GM23338 (cell line): ENCODE measurements around the gene SYT7. TPM values are rescaled to one million over a fixed set of nuclear protein-coding genes. Genes with fewer than 3 reads are reported as not detected.

ENCODE experiments used
- ATAC-seq: fragments of 200-7000 bp; cut with Tn5 transposase; 3 replicates; pipeline ENCODE4 v1.9.1; 2020
- DNase-seq: peaks from one replicate; pipeline ENCODE4 v3.0.0-alpha.2; 2015; ENCODE audit warnings: low spot score
- H2AFZ ChIP-seq: fragments of 200-600 bp; sonication (generic); 2 replicates; pipeline ENCODE4 v1.8.0; 2016; ENCODE audit warnings: antibody characterized with exemption, mild to moderate bottlenecking, moderate library complexity
- H3F3A ChIP-seq: fragments of 200-600 bp; sonication (generic); replicated peaks from 2 replicates; pipeline ENCODE4 v1.8.0; 2017; ENCODE audit warnings: antibody characterized with exemption, mixed run types, low read depth
- H3K27ac ChIP-seq: fragments of 200-600 bp; sonication (generic); 2 replicates; pipeline ENCODE4 v1.6.1; 2016; ENCODE audit warnings: low read depth
- H3K27me3 ChIP-seq: fragments of 200-600 bp; sonication (generic); 2 replicates; pipeline ENCODE4 v1.8.0; 2016; ENCODE audit warnings: mild to moderate bottlenecking, mixed run types, moderate library complexity; ENCODE audit not compliant: insufficient read depth
- H3K36me3 ChIP-seq: fragments of 200-600 bp; sonication (generic); 2 replicates; pipeline ENCODE4 v1.8.0; 2016; ENCODE audit warnings: mild to moderate bottlenecking; ENCODE audit not compliant: insufficient read depth
- H3K4me1 ChIP-seq: fragments of 200-600 bp; sonication (generic); 2 replicates; pipeline ENCODE4 v1.8.0; 2016; ENCODE audit warnings: mild to moderate bottlenecking, moderate library complexity; ENCODE audit not compliant: insufficient read depth
- H3K4me2 ChIP-seq: fragments of 200-600 bp; sonication (generic); 2 replicates; pipeline ENCODE4 v1.7.1; 2017; ENCODE audit warnings: mixed run types
- H3K4me3 ChIP-seq: fragments of 200-600 bp; sonication (generic); 2 replicates; pipeline ENCODE4 v1.6.1; 2016; ENCODE audit warnings: mixed run types
- H3K79me2 ChIP-seq: fragments of 200-600 bp; sonication (generic); replicated peaks from 2 replicates; pipeline ENCODE4 v1.8.0; 2017; ENCODE audit warnings: mild to moderate bottlenecking; ENCODE audit not compliant: insufficient read depth
- H3K9me2 ChIP-seq: fragments of 200-600 bp; sonication (generic); 2 replicates; pipeline ENCODE4 v1.8.0; 2017; ENCODE audit not compliant: insufficient read depth
- H4K20me1 ChIP-seq: fragments of 200-600 bp; sonication (generic); replicated peaks from 2 replicates; pipeline ENCODE4 v1.8.0; 2017; ENCODE audit warnings: mild to moderate bottlenecking; ENCODE audit not compliant: insufficient read depth
- H3K27ac Mint-ChIP-seq: 2 replicates; pipeline ENCODE4 v1.8.0; 2020; ENCODE audit warnings: inconsistent platforms, mild to moderate bottlenecking, moderate library complexity, mixed read lengths
- H3K27me3 Mint-ChIP-seq: 3 replicates; pipeline ENCODE4 v1.8.0; 2022; ENCODE audit warnings: low read depth, mild to moderate bottlenecking, moderate library complexity, mixed read lengths, inconsistent platforms; ENCODE audit not compliant: insufficient read depth, poor library complexity
- H3K36me3 Mint-ChIP-seq: 3 replicates; pipeline ENCODE4 v1.8.0; 2021; ENCODE audit warnings: low read depth, mild to moderate bottlenecking, inconsistent platforms, moderate library complexity, mixed read lengths
- H3K4me1 Mint-ChIP-seq: 3 replicates; pipeline ENCODE4 v1.8.0; 2020; ENCODE audit warnings: mild to moderate bottlenecking, inconsistent platforms, mixed read lengths
- H3K4me3 Mint-ChIP-seq: 3 replicates; pipeline ENCODE4 v1.8.0; 2021; ENCODE audit warnings: moderate library complexity, mild to moderate bottlenecking, inconsistent platforms, mixed read lengths
- H3K9me3 Mint-ChIP-seq: 3 replicates; pipeline ENCODE4 v1.8.0; 2020; ENCODE audit warnings: moderate library complexity, mild to moderate bottlenecking, inconsistent platforms, mixed read lengths
- EZH2 ChIP-seq: fragments of 200-600 bp; sonication (generic); IDR thresholded peaks from one replicate; pipeline ENCODE4 v1.8.0; 2017; ENCODE audit warnings: antibody characterized with exemption, mild to moderate bottlenecking, low read depth; ENCODE audit not compliant: unreplicated experiment
- EZH2phosphoT487 ChIP-seq: fragments of 200-600 bp; sonication (generic); IDR thresholded peaks from one replicate; pipeline ENCODE4 v1.8.1; 2018; ENCODE audit warnings: antibody characterized with exemption; ENCODE audit not compliant: unreplicated experiment
- JUNB ChIP-seq: IDR thresholded peaks from one replicate; pipeline ENCODE4 v1.6.1; 2016; ENCODE audit warnings: antibody characterized with exemption; ENCODE audit not compliant: unreplicated experiment
- POLR2AphosphoS5 ChIP-seq: IDR thresholded peaks from 2 replicates; pipeline ENCODE4 v1.6.1; 2016; ENCODE audit warnings: antibody characterized with exemption, low read depth
- REST ChIP-seq: IDR thresholded peaks from one replicate; pipeline ENCODE4 v1.6.1; 2018; ENCODE audit warnings: antibody characterized with exemption; ENCODE audit not compliant: unreplicated experiment
- STAT1 ChIP-seq: IDR thresholded peaks from one replicate; pipeline ENCODE4 v1.6.1; 2016; ENCODE audit warnings: antibody characterized with exemption; ENCODE audit not compliant: unreplicated experiment
- ZNF114 ChIP-seq: fragments of 250-450 bp; sonication (Bioruptor Pico); IDR thresholded peaks from 2 replicates; pipeline ENCODE4 v1.5.0; 2020; ENCODE audit warnings: mild to moderate bottlenecking, moderate library complexity
- ZNF331 ChIP-seq: fragments of 250-450 bp; sonication (Bioruptor Pico); IDR thresholded peaks from 2 replicates; pipeline ENCODE4 v1.5.0; 2020; ENCODE audit warnings: low read depth, mild to moderate bottlenecking, moderate library complexity
- polyA plus RNA-seq: library from polyadenylated mRNA; unstranded; fragments of >200 nt; fragmentation: Nextera tagmentation; extraction: Ambion mirVana; gene quantifications from 2 replicates; pipeline ENCODE4 v1.2.1, GENCODE V29; 2016
- total RNA-seq: library from RNA; depleted of rRNA; stranded (reverse); fragments of >200 nt; shearing (Covaris generic); gene quantifications from 2 replicates; pipeline ENCODE4 v1.2.3, GENCODE V29; 2014
- TF ChIP-seq, protein P1 (sequence below): IDR thresholded peaks from 2 replicates; pipeline ENCODE4 v1.6.1; 2016; ENCODE audit warnings: antibody characterized with exemption
- TF ChIP-seq, protein P2 (sequence below), 2 experiments: fragments of 200-600 bp in 1 of 2; sonication (generic) in 1 of 2; conservative IDR thresholded peaks; 2 replicates each; pipeline versions ENCODE4 v1.5.1 to v1.6.1; 2016 to 2017; ENCODE audit warnings: antibody characterized with exemption in 2 of 2, low read depth in 2 of 2, mild to moderate bottlenecking in 2 of 2, moderate library complexity in 1 of 2

Gene SYT7
- total and polyA plus RNA-seq, 2 experiments from 2014 or later: 1.6 to 10.3 TPM

DNA sequence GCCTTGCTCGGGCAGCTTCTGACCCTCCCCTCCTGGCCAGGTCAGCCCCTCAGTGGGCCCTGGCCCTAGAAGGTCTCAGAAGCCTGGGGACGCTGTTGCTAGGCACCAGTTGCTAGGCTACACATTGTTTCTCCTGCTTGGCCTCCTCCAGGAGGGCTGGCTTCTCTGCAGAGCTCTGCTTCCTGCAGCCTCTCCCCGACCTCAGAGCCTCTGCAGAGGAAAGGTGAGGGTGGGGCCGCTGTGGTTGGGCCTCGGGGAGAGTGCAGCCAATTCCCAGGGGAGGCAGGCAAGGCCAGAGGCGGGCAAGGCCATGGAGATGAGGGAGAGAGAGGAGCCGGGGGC lies 99.9 kb downstream of the SYT7 start (continued):
- TF ChIP-seq REST (no peak), EZH2phosphoT487 (no peak), POLR2AphosphoS5 (no peak), JUNB (no peak), STAT1 (no peak), ZNF331 (CRISPR knock-in tag) (no peak)
- TF ChIP-seq, protein P1, sequence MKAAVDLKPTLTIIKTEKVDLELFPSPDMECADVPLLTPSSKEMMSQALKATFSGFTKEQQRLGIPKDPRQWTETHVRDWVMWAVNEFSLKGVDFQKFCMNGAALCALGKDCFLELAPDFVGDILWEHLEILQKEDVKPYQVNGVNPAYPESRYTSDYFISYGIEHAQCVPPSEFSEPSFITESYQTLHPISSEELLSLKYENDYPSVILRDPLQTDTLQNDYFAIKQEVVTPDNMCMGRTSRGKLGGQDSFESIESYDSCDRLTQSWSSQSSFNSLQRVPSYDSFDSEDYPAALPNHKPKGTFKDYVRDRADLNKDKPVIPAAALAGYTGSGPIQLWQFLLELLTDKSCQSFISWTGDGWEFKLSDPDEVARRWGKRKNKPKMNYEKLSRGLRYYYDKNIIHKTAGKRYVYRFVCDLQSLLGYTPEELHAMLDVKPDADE: no peak
- TF ChIP-seq, protein P2, sequence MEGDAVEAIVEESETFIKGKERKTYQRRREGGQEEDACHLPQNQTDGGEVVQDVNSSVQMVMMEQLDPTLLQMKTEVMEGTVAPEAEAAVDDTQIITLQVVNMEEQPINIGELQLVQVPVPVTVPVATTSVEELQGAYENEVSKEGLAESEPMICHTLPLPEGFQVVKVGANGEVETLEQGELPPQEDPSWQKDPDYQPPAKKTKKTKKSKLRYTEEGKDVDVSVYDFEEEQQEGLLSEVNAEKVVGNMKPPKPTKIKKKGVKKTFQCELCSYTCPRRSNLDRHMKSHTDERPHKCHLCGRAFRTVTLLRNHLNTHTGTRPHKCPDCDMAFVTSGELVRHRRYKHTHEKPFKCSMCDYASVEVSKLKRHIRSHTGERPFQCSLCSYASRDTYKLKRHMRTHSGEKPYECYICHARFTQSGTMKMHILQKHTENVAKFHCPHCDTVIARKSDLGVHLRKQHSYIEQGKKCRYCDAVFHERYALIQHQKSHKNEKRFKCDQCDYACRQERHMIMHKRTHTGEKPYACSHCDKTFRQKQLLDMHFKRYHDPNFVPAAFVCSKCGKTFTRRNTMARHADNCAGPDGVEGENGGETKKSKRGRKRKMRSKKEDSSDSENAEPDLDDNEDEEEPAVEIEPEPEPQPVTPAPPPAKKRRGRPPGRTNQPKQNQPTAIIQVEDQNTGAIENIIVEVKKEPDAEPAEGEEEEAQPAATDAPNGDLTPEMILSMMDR (conservative IDR thresholded peaks at IDR 0.05; ENCODE audit: low read depth in 2 of 2): no peak

GRCh38 chr11:61480261-61480993 lies 100.4 kb downstream of the SYT7 start:
- Histone ChIP-seq H3K36me3 (no peaks in the 10 kb centered on the region), H3K27ac (no peak overlapping the region), H3K27me3 (no peaks in the 10 kb centered on the region), H3K79me2 (no peaks in the 10 kb centered on the region), H4K20me1 (0 out of 2 replicates have a peak, but pooled peaks cover 2% of the 10 kb centered on the region), H3K4me1 (peaks cover 14% of the 10 kb centered on the region), H2AFZ (no peak overlapping the region), H3K4me3 (no peak overlapping the region), H3F3A (0 out of 2 replicates have a peak, but pooled peaks cover 3% of the 10 kb centered on the region), H3K4me2 (no peak overlapping the region), H3K9me2 (no peaks in the 10 kb centered on the region)
- no peaks in the 10 kb centered on the region for H3K36me3 Mint-ChIP-seq
- DNase-seq: no peak
- no peaks in the 10 kb centered on the region; the same call in 2 of the 3 replicates for H3K9me3 Mint-ChIP-seq
- H3K4me1 Mint-ChIP-seq: peaks cover 31% of the 10 kb centered on the region
- peaks cover 10% of the 10 kb centered on the region for H3K27me3 Mint-ChIP-seq
- H3K4me3 Mint-ChIP-seq: no peak overlapping the region; the same call in 2 of the 3 replicates
- ATAC-seq: no peak
- no peak overlapping the region for H3K27ac Mint-ChIP-seq
- no peak for TF ChIP-seq ZNF114
- TF ChIP-seq, protein P2 (conservative IDR thresholded peaks at IDR 0.05; ENCODE audit: low read depth in 2 of 2): no peak
- TF ChIP-seq EZH2: no peak
